HepG2 (cell line): ENCODE measurements around the gene SLC22A14. TPM values are rescaled to one million over a fixed set of nuclear protein-coding genes. Genes with fewer than 3 reads are reported as not detected.

Experiments
- CHD2 ChIP-seq: IDR thresholded peaks from 2 replicates; pipeline ENCODE4 v1.6.1; 2011; ENCODE audit warnings: low read depth, low read length, improper control_type of control experiment
- FOXJ3 ChIP-seq: sonication (generic); formaldehyde crosslinking; IDR thresholded peaks from 2 replicates; pipeline ENCODE4 v1.4.0; 2020; ENCODE audit warnings: missing genetic modification reagents, mild to moderate bottlenecking, borderline replicate concordance
- GPBP1L1 ChIP-seq: sonication (generic); formaldehyde crosslinking; IDR thresholded peaks from 2 replicates; pipeline ENCODE4 v1.5.0; 2020; ENCODE audit warnings: mild to moderate bottlenecking, missing genetic modification reagents
- MEF2D ChIP-seq: sonication (generic); formaldehyde crosslinking; IDR thresholded peaks from 2 replicates; pipeline ENCODE4 v1.5.1; 2020; ENCODE audit warnings: mild to moderate bottlenecking, missing genetic modification reagents
- RBAK ChIP-seq: sonication (generic); formaldehyde crosslinking; IDR thresholded peaks from 2 replicates; pipeline ENCODE4 v1.5.1; 2020; ENCODE audit warnings: mild to moderate bottlenecking, missing genetic modification reagents
- SMC3 ChIP-seq: IDR thresholded peaks from 2 replicates; pipeline ENCODE4 v1.6.1; 2011; ENCODE audit warnings: low read length, improper control_type of control experiment
- SNAPC2 ChIP-seq: sonication (generic); formaldehyde crosslinking; IDR thresholded peaks from 2 replicates; pipeline ENCODE4 v1.8.1; 2022; ENCODE audit warnings: mild to moderate bottlenecking, missing genetic modification reagents
- TP53 ChIP-seq: sonication (generic); formaldehyde crosslinking; conservative IDR thresholded peaks from 2 replicates; pipeline ENCODE4 v1.4.0; 2020; ENCODE audit warnings: missing genetic modification reagents
- ZKSCAN5 ChIP-seq: sonication (generic); formaldehyde crosslinking; IDR thresholded peaks from 2 replicates; pipeline ENCODE4 v1.5.1; 2020; ENCODE audit warnings: mild to moderate bottlenecking, missing genetic modification reagents
- ZNF280D ChIP-seq: sonication (generic); formaldehyde crosslinking; IDR thresholded peaks from 2 replicates; pipeline ENCODE4 v1.5.1; 2020; ENCODE audit warnings: mild to moderate bottlenecking, missing genetic modification reagents
- ZNF556 ChIP-seq: sonication (generic); formaldehyde crosslinking; IDR thresholded peaks from 2 replicates; pipeline ENCODE4 v1.4.0; 2020; ENCODE audit warnings: mild to moderate bottlenecking, missing genetic modification reagents, borderline replicate concordance
- ZNF672 ChIP-seq: sonication (generic); formaldehyde crosslinking; IDR thresholded peaks from 2 replicates; pipeline ENCODE4 v1.8.1; 2022; ENCODE audit warnings: missing genetic modification reagents
- ZNF709 ChIP-seq: sonication (generic); formaldehyde crosslinking; IDR thresholded peaks from 2 replicates; pipeline ENCODE4 v1.5.0; 2020; ENCODE audit warnings: mild to moderate bottlenecking, missing genetic modification reagents
- ZNF768 ChIP-seq: sonication (generic); formaldehyde crosslinking; IDR thresholded peaks from 2 replicates; pipeline ENCODE4 v1.4.0; 2020; ENCODE audit warnings: missing genetic modification reagents
- ZSCAN12 ChIP-seq: sonication (generic); formaldehyde crosslinking; IDR thresholded peaks from 2 replicates; pipeline ENCODE4 v1.9.0; 2021; ENCODE audit warnings: mild to moderate bottlenecking, missing genetic modification reagents
- polyA plus RNA-seq, 8 experiments: library from polyadenylated mRNA; depleted of rRNA in 3 of 8; stranded (reverse) in 7 of 8; unstranded in 1 of 8; fragments of >200 nt; fragmentation: Illumina TruSeq in 4 of 8; extraction: Trizol in 4 of 8; gene quantifications; 2 replicates each; pipeline versions ENCODE4 v1.2.1 to v1.2.3, GENCODE V29; 2011 to 2016; ENCODE audit warnings: low read depth in 4 of 8, missing spikeins in 1 of 8, mixed read lengths in 1 of 8; ENCODE audit not compliant: insufficient read depth in 1 of 8
- total RNA-seq, 5 experiments: library from RNA; depleted of rRNA; stranded (reverse); fragments of >200 nt; fragmentation: Illumina TruSeq; extraction: Trizol; gene quantifications; 2 replicates each; pipeline ENCODE4 v1.2.3, GENCODE V29; 2016; ENCODE audit warnings: low read depth in 1 of 5
- TF ChIP-seq, protein P1 (sequence below): sonication (generic); formaldehyde crosslinking; IDR thresholded peaks from 2 replicates; pipeline ENCODE4 v1.8.0; 2022; ENCODE audit warnings: mild to moderate bottlenecking, missing genetic modification reagents, moderate library complexity
- TF ChIP-seq, protein P2 (sequence below): sonication (generic); formaldehyde crosslinking; IDR thresholded peaks from 2 replicates; pipeline ENCODE4 v1.5.0; 2020; ENCODE audit warnings: missing genetic modification reagents
- TF ChIP-seq, protein P3 (sequence below): sonication (generic); formaldehyde crosslinking; IDR thresholded peaks from 2 replicates; pipeline ENCODE4 v1.4.0; 2020; ENCODE audit warnings: missing genetic modification reagents, low read depth, mild to moderate bottlenecking, borderline replicate concordance

SLC22A14 gene
- total and polyA plus RNA-seq, 2 of the 13 experiments (the other 11 are each of a cell fraction or from before 2014, with no cell fraction given) = 0.03 TPM; not detected in 1

DNA sequence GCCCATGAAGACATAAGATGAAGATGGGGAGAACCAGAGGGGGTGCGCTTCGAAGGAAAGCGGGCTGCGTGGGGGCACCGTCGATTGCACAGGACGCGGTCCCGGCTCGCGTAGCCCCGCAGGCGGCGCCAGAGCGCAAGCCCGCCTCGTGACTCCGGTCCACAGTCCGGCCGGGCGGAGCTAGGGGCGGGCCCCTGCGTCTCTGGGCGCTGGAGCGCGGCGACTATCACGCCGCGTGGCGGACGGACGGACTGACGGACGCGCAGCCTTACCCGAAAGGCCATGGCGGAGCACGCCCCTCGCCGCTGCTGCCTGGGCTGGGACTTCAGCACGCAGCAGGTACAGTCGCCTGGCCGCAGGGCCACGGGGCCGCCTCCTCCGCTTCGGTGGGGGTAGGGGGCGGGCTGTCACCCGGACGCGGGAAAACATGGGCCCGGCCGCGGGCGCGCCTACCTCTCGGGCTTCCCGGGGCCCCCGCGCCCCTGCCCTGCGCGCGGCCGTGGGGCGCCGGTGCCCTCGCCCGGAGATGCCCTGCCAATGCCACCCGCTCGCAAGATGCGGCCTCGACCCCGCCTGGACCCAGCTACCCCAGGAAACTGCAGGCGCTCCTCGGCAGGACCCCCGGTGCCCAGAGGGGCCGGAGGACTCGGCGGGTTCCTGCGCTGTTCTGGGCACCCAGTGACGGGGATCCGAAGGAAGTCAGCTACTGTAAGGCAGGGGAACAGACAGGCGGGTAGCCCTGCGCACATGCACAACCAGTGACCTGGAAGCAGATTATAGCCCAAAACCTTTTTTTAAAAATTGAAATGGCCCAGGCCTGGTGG, 64.7 kb downstream of the SLC22A14 start, which contains the start of gene XYLB (continued):
- TF ChIP-seq, protein P1, sequence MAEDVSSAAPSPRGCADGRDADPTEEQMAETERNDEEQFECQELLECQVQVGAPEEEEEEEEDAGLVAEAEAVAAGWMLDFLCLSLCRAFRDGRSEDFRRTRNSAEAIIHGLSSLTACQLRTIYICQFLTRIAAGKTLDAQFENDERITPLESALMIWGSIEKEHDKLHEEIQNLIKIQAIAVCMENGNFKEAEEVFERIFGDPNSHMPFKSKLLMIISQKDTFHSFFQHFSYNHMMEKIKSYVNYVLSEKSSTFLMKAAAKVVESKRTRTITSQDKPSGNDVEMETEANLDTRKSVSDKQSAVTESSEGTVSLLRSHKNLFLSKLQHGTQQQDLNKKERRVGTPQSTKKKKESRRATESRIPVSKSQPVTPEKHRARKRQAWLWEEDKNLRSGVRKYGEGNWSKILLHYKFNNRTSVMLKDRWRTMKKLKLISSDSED = no peak
- TF ChIP-seq, protein P2, sequence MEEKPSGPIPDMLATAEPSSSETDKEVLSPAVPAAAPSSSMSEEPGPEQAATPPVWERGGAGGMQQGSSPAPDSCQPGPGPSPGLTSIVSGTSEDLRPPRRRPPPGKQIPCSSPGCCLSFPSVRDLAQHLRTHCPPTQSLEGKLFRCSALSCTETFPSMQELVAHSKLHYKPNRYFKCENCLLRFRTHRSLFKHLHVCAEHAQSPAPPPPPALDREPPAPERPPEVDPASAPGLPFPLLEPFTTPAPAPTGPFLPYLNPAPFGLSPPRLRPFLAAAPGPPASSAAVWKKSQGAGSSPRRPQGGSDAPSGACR = peak; percentile 99
- TF ChIP-seq TP53 (CRISPR knock-in tag) (peak; percentile 40; the same call in 1 of the 2 replicates), SMC3 (no peak), ZNF280D (CRISPR knock-in tag) (peak; percentile 36; the same call in 1 of the 2 replicates), ZNF768 (CRISPR knock-in tag) (peak; percentile 85), ZNF672 (CRISPR knock-in tag) (peak; percentile 93), ZKSCAN5 (CRISPR knock-in tag) (no peak), ZNF709 (CRISPR knock-in tag) (peak; percentile 97), CHD2 (no peak), ZNF556 (CRISPR knock-in tag) (peak; percentile 51; the same call in 1 of the 2 replicates), FOXJ3 (no peak), GPBP1L1 (CRISPR knock-in tag) (no peak), SNAPC2 (peak; percentile 28; the same call in 1 of the 2 replicates), RBAK (CRISPR knock-in tag) (no peak), MEF2D (CRISPR knock-in tag) (no peak; the same call in 1 of the 2 replicates), ZSCAN12 (CRISPR knock-in tag) (0 out of 2 replicates have a peak, but pooled peaks have one; percentile 69)
- TF ChIP-seq, protein P3, sequence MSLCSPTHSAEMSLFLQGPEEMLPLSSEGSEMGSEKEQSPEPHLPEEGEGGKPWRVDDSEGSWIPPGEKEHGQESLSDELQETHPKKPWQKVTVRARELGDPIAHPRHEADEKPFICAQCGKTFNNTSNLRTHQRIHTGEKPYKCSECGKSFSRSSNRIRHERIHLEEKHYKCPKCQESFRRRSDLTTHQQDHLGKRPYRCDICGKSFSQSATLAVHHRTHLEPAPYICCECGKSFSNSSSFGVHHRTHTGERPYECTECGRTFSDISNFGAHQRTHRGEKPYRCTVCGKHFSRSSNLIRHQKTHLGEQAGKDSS (CRISPR knock-in tag) = peak; percentile 95
